Activated CD4-positive, alpha-beta T cell treated with anti-CD3 and anti-CD28 coated beads, Interleukin-2, amount 50 U/mL, for 4 hours (primary cell): Measurements from ENCODE around the gene HMCN2.
"Not testable (repeated sequence)": the region's sequence is repeated elsewhere in the genome, so short reads cannot be mapped to it uniquely, and the experiment has no call there.

ENCODE experiments used
- DNase-seq, 2 experiments: peaks; one replicate each; pipeline ENCODE4 v3.0.0-alpha.2; 2020

Gene HMCN2

DNA sequence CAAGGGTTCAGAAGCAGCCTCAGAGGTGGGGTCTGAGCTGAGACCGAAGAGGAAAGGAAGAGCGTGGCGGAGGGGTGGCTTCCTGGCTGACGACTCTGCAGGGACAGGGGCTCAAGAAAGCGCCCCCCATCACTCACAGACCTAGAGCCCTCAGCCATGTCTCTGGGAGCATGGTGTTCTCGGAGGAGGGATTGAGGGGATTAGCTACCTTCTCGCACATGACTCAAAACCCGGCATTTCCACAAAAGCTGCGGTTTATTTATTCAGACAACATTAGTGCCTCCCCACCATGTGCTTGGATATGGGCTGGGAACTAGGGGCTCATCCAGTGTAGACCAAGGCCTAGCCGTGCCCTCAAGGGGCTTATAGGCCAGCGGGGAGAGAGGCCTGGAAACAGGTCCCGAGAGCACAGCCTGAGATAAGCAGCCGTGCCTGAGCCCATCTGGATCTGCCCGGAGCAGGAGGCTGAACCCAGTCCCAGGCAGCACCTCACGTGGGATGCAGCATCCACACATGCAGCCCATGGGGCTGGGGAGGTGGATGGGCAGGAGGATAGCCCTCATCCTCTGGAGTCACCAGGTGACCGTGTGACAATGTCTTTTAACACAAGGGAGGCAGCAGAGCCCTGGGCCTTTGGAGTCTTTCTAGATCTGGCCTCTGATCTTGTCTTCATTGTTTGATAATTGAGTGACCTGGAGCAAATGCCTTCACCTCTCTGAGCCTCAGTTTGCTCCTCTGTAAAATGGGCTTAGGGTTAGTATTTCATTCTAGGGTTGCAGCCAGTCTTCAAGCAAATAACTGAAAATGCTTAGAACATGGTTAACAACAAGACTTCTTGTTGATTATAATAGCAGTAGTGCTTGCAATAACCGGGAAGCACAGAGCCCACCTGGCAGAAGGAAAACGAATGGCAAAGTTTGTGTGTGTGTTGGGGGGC is 878 bp upstream of the HMCN2 start:
- no peak for DNase-seq

DNA sequence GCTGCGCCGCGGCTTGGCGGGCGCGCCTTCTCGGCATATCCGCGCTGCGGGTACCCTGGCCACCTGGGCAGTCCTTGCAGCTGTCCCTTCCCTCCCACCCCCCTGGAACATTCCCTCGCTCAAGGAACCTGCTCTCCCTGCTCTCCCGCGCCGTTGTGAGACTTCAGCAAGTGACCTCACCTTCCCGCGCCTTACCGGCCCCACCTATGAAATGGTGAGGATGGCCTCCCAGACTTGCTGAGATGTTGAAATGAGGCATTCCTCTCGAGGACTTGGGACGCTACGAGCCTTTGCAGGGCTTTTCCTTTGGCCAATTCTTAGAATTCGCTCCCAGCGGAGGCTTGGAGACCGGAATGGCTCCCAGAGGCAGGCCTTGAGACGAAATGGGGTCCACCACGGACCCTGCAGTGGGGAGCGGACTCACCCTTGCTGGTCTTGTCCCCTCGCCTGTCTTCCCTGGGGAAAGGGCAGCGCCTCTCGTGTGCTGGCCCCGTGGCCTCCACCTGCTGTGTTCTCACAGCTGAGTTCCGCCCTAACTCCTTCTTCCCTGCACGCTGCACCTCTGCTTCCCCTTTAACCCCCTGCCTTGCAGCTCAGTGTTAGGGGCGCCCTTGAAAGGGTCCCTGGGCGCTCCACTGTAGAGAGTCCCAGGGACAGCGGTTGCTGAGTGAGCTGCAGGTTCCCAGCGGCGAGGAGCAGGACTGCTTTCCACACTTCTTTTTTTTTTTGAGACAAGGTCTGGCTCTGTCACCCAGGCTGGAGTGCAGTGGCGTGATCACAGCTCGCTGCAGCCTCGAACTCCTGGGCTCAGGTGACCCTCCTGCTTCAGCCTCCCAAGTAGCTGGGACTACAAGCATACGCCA is 907 bp downstream of the HMCN2 start:
- DNase-seq: no peak

DNA sequence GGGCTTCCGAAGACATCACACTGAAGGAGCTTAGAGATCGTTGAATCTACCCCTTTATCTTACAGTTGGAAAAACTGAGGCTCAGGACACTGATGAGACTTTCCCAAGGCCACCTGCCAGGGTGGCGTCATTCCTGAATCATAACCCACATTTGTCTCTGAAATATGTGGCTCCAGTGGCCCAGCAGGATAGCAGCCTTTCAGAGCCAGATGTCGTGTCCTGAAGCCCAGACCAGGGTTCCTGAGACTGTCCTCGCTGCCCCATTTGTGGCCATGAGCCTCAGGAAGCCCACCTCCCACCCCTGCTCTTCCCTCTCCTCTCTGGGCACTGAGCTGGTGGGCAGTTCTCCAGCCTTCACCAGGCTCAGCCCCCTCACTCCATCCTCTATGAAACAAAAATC is 2.4 kb downstream of the HMCN2 start:
- no peak for DNase-seq

- DNase-seq: no peak
These were observed 3.1 kb downstream of the HMCN2 start for GRCh38 chr9:130268521-130269211.

- no peak for DNase-seq
These were observed 5.9 kb downstream of the HMCN2 start for GRCh38 chr9:130271473-130271872.

- DNase-seq: no peak
These were observed 9.6 kb downstream of the HMCN2 start for GRCh38 chr9:130275156-130275555.

DNA sequence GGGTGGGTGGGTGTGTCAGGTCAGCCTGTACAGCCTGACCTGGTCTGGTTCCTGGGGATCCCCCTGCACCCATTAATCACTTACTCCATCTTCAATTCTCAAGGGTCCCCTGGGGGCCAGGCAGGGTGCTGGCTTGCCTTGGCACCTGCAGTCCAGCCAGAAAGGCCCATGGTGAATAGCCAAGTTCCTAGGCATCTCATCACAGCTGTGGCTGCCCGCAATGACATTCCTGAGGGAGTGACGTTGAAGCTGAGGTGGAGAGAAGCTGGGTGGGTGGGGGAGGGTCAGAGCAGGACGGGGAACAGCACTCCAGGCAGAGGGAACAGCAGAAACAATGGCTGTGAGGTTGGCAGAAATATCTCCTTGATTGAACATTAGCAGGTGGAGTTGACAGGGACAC is 10.6 kb downstream of the HMCN2 start:
- DNase-seq: no peak

- DNase-seq: no peak
These were observed 11.4 kb downstream of the HMCN2 start for GRCh38 chr9:130276955-130277354.

- not testable (repeated sequence) for DNase-seq
These were observed 12.0 kb downstream of the HMCN2 start for GRCh38 chr9:130277525-130277924.

- DNase-seq: no peak
These were observed 18.1 kb downstream of the HMCN2 start for GRCh38 chr9:130283539-130284248.

DNA sequence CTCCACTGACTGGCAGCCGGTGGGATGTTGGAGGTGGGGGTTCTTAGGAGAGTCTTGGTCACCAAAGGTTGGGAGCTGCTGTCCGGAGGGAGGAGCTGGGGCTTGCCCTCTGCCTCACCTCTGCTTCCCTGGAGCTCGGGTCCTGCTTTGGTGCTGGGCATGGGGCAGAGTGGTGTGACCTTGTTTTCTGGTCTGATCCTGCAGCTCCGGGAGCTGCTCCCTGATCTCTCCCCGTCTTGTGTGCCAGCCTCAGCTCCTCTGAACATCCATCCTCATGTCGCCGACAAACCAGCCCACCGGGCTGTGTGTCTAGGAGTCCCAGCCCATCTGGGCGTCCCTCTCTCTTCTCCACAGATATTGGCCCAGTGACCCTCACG is 18.7 kb downstream of the HMCN2 start:
- no peak for DNase-seq

GRCh38 chr9:130284690-130285089 is 19.1 kb downstream of the HMCN2 start:
- no peak for DNase-seq

GRCh38 chr9:130285271-130285670 is 19.7 kb downstream of the HMCN2 start:
- no peak for DNase-seq

- no peak for DNase-seq
These were observed 20.7 kb downstream of the HMCN2 start for GRCh38 chr9:130286072-130286770.

- no peak for DNase-seq
These were observed 21.3 kb downstream of the HMCN2 start for GRCh38 chr9:130286781-130287428.

- DNase-seq: no peak
These were observed 22.2 kb downstream of the HMCN2 start for GRCh38 chr9:130287736-130288135.

GRCh38 chr9:130288393-130288792 is 22.8 kb downstream of the HMCN2 start:
- DNase-seq: no peak

DNA sequence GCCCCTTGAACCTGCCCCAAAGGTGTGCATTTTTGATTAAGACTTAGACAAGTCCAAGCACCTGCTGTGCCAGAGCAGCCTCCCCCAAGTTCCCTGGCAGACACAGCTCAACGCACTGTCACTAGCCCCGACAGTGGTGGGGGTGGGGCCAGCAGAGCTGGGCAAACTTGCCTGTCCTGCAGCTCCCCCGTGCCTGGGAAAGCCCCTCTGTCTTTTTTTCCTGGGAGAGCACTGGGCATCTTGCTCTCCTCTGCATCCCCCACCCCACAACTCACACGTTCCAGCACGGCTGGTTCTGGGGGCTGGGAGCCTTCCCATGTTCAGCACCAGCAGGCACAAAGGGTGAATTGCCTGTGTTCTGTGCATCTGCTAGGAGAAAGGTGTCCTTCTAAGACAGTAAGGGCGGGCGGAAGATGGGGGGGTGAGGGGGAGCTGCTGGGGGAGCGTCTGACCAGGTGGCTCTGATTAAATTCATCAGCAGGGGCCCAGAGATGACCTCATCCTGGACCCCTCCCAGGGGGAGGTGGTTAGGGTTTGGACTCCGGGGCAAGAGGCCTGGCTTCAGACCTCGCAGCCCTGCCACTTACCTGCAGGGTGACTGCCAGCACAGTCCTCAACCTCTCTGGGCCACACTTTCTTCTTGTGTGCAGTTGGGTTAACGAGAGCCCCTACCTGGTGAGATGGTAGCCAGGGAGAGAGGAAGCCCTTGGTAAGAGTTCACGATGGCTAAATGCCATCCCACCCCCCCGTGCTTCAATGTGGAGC is 23.5 kb downstream of the HMCN2 start:
- DNase-seq: no peak

- no peak for DNase-seq
These were observed 24.2 kb downstream of the HMCN2 start for GRCh38 chr9:130289711-130290241.
